ENCODE measurements around the gene TOR1A. TPM values are rescaled to one million over a fixed set of nuclear protein-coding genes. Genes with fewer than 3 reads are reported as not detected.

The TOR1A gene
- total and polyA plus RNA-seq, 2 experiments from 2014 or later, result 73.6 to 101 TPM

- H3K27me3 ChIP-seq (replicated peaks; ENCODE audit: insufficient read depth), result no peaks in the 10 kb centered on the region
- in situ Hi-C loops (cut with MboI), result no loop called here
These were observed 12.0 kb downstream of the TOR1A start for GRCh38 chr9:129811967-129812363.

GRCh38 chr9:129810788-129811187 lies 13.1 kb downstream of the TOR1A start:
- Histone ChIP-seq H3K79me2 (ENCODE audit: insufficient read depth) (peaks cover 17% of the 10 kb centered on the region), H3K36me3 (ENCODE audit: low read depth) (no peaks in the 10 kb centered on the region; the same call in 1 of the 2 replicates), H3K4me1 (ENCODE audit: insufficient read depth) (no peaks in the 10 kb centered on the region), H2AFZ (no peak overlapping the region), H4K20me1 (ENCODE audit: insufficient read depth) (no peaks in the 10 kb centered on the region), H3K9ac (no peak overlapping the region), H3F3A (ENCODE audit: insufficient read depth) (peaks cover 24% of the 10 kb centered on the region), H3K9me3 (ENCODE audit: low read depth) (no peaks in the 10 kb centered on the region), H3K9me2 (ENCODE audit: insufficient read depth) (no peaks in the 10 kb centered on the region), H3K4me2 (ENCODE audit: unreplicated experiment) (no peak overlapping the region), H3K27me3 (replicated peaks; ENCODE audit: insufficient read depth) (no peaks in the 10 kb centered on the region), H3K4me3 (no peak overlapping the region), H3K27ac (0 out of 2 replicates have a peak overlapping the region, but pooled peaks have one; percentile 22)
- TF ChIP-seq EZH2 (IDR thresholded peaks at IDR 0.05; ENCODE audit: insufficient read depth, poor library complexity, severe bottlenecking) (no peak), EZH2phosphoT487 (IDR thresholded peaks at IDR 0.05; ENCODE audit: insufficient read depth, low read depth) (no peak)
- DNase-seq, result peak; percentile 29
- in situ Hi-C loops (cut with MboI), result no loop called here
- 59 to 61% methylated on average over 6 of the region's 6 CpGs for WGBS, 2 experiments (ENCODE audit: low coverage in 1 of 2, low lambda C conversion rate in 2 of 2, missing lambda C conversion rate in 2 of 2)

More at GRCh38 chr9:129811967-129812363, 12.0 kb downstream of the TOR1A start:
- Histone ChIP-seq H4K20me1 (ENCODE audit: insufficient read depth) (no peaks in the 10 kb centered on the region), H3K9me2 (ENCODE audit: insufficient read depth) (no peaks in the 10 kb centered on the region), H3K4me2 (ENCODE audit: unreplicated experiment) (no peak overlapping the region), H3K9me3 (ENCODE audit: low read depth) (no peaks in the 10 kb centered on the region), H3K79me2 (ENCODE audit: insufficient read depth) (peaks cover 6% of the 10 kb centered on the region; the same call in 1 of the 2 replicates), H3K9ac (no peak overlapping the region), H3K4me1 (ENCODE audit: insufficient read depth) (no peaks in the 10 kb centered on the region), H3K27ac (no peak overlapping the region), H3F3A (ENCODE audit: insufficient read depth) (peaks cover 29% of the 10 kb centered on the region), H3K36me3 (ENCODE audit: low read depth) (peaks cover 9% of the 10 kb centered on the region; the same call in 1 of the 2 replicates), H3K4me3 (no peak overlapping the region), H2AFZ (no peak overlapping the region)
- DNase-seq, result peak; percentile 51
- TF ChIP-seq EZH2 (IDR thresholded peaks at IDR 0.05; ENCODE audit: insufficient read depth, poor library complexity, severe bottlenecking) (no peak), EZH2phosphoT487 (IDR thresholded peaks at IDR 0.05; ENCODE audit: insufficient read depth, low read depth) (no peak)
- 87% methylated on average over 6 of the region's 6 CpGs for WGBS, 2 experiments (ENCODE audit: low coverage in 1 of 2, low lambda C conversion rate in 2 of 2, missing lambda C conversion rate in 2 of 2)

GRCh38 chr9:129810116-129810515 lies 13.8 kb downstream of the TOR1A start:
- Histone ChIP-seq H3K9me3 (ENCODE audit: low read depth) (no peaks in the 10 kb centered on the region), H3K4me1 (ENCODE audit: insufficient read depth) (no peaks in the 10 kb centered on the region), H3K4me2 (ENCODE audit: unreplicated experiment) (no peak overlapping the region), H3K36me3 (ENCODE audit: low read depth) (no peaks in the 10 kb centered on the region; the same call in 1 of the 2 replicates), H3F3A (ENCODE audit: insufficient read depth) (peaks cover 24% of the 10 kb centered on the region), H3K27ac (no peak overlapping the region), H3K9me2 (ENCODE audit: insufficient read depth) (no peaks in the 10 kb centered on the region), H3K27me3 (replicated peaks; ENCODE audit: insufficient read depth) (no peaks in the 10 kb centered on the region), H2AFZ (no peak overlapping the region), H3K4me3 (no peak overlapping the region), H4K20me1 (ENCODE audit: insufficient read depth) (no peaks in the 10 kb centered on the region), H3K9ac (no peak overlapping the region), H3K79me2 (ENCODE audit: insufficient read depth) (peaks cover 24% of the 10 kb centered on the region)
- in situ Hi-C loops (cut with MboI), result no loop called here
- WGBS, 2 experiments (ENCODE audit: low coverage in 1 of 2, low lambda C conversion rate in 2 of 2, missing lambda C conversion rate in 2 of 2), result 80 to 87% methylated on average over 11 of the region's 11 CpGs
- no peak for TF ChIP-seq EZH2phosphoT487 (IDR thresholded peaks at IDR 0.05; ENCODE audit: insufficient read depth, low read depth)
- TF ChIP-seq EZH2 (IDR thresholded peaks at IDR 0.05; ENCODE audit: insufficient read depth, poor library complexity, severe bottlenecking), result no peak
- no peak for DNase-seq

- Histone ChIP-seq H2AFZ (no peak overlapping the region), H4K20me1 (ENCODE audit: insufficient read depth) (no peaks in the 10 kb centered on the region), H3K36me3 (ENCODE audit: low read depth) (no peaks in the 10 kb centered on the region; the same call in 1 of the 2 replicates), H3K4me1 (ENCODE audit: insufficient read depth) (peaks cover under 1% of the 10 kb centered on the region; the same call in 1 of the 2 replicates), H3K4me2 (ENCODE audit: unreplicated experiment) (no peak overlapping the region), H3K9ac (no peak overlapping the region), H3K27me3 (replicated peaks; ENCODE audit: insufficient read depth) (no peaks in the 10 kb centered on the region), H3K9me2 (ENCODE audit: insufficient read depth) (no peaks in the 10 kb centered on the region), H3K27ac (no peak overlapping the region), H3K79me2 (ENCODE audit: insufficient read depth) (peaks cover 32% of the 10 kb centered on the region), H3F3A (ENCODE audit: insufficient read depth) (peaks cover 24% of the 10 kb centered on the region), H3K4me3 (no peak overlapping the region), H3K9me3 (ENCODE audit: low read depth) (no peaks in the 10 kb centered on the region)
- in situ Hi-C loops (cut with MboI), result no loop called here
- TF ChIP-seq EZH2phosphoT487 (IDR thresholded peaks at IDR 0.05; ENCODE audit: insufficient read depth, low read depth) (no peak), EZH2 (IDR thresholded peaks at IDR 0.05; ENCODE audit: insufficient read depth, poor library complexity, severe bottlenecking) (no peak)
- WGBS, 2 experiments (ENCODE audit: low coverage in 1 of 2, low lambda C conversion rate in 2 of 2, missing lambda C conversion rate in 2 of 2), result 92 to 93% methylated on average over 11 of the region's 11 CpGs
- no peak for DNase-seq
These were observed 14.6 kb downstream of the TOR1A start for GRCh38 chr9:129809346-129809745.
